GM04504 (cell line): ENCODE data around the gene APCDD1L.
"Not testable (repeated sequence)": the region's sequence is repeated elsewhere in the genome, so short reads cannot be mapped to it uniquely, and the experiment has no call there.

Experiments used
- DNase-seq: peaks from one replicate; pipeline ENCODE4 v3.0.0-alpha.2; 2012; ENCODE audit warnings: low read depth

Gene APCDD1L

GRCh38 chr20:58414786-58415185 lies 100.4 kb downstream of the APCDD1L start:
- DNase-seq = not testable (repeated sequence)

GRCh38 chr20:58414216-58414615 lies 101.0 kb downstream of the APCDD1L start:
- not testable (repeated sequence) for DNase-seq
